Peyer's patch (tissue), 4 donors: ENCODE data around the gene VSX2. TPM values are rescaled to one million over a fixed set of nuclear protein-coding genes. Genes with fewer than 3 reads are reported as not detected.
A peak's percentile ranks its signal among the peaks of the same experiment; 100 is the strongest.
"Not testable (repeated sequence)": the region's sequence is repeated elsewhere in the genome, so short reads cannot be mapped to it uniquely, and the experiment has no call there.

Experiments
- DNase-seq, 3 donors: peaks; one replicate each; pipeline ENCODE4 v3.0.0-alpha.2; 2017 to 2019
- H3K27ac ChIP-seq, 4 donors: fragments of 200-600 bp; sonication (generic); one replicate each; pipeline ENCODE4 v1.5.1; 2016 to 2019
- H3K27me3 ChIP-seq, 2 donors: fragments of 200-600 bp; sonication (generic); one replicate each; pipeline ENCODE4 v1.5.1; 2019
- H3K36me3 ChIP-seq, 3 donors: fragments of 200-600 bp; sonication (generic); one replicate each; pipeline ENCODE4 v1.5.1; 2016 to 2019
- H3K4me1 ChIP-seq, 4 donors: fragments of 200-600 bp; sonication (generic); one replicate each; pipeline ENCODE4 v1.5.1; 2016 to 2019
- H3K4me3 ChIP-seq, 4 donors: fragments of 200-600 bp; sonication (generic); 1 replicate in 3 of 4; 2 replicates in 1 of 4; pipeline ENCODE4 v1.5.1; 2016 to 2019; ENCODE audit warnings: mild to moderate bottlenecking in 1 of 4
- H3K9me3 ChIP-seq, 4 donors: fragments of 200-600 bp; sonication (generic); one replicate each; pipeline ENCODE4 v1.5.1; 2016 to 2019; ENCODE audit warnings: mild to moderate bottlenecking in 1 of 4
- CTCF ChIP-seq, 6 experiments: fragments of 450-650 bp in 4 of 6; fragments of 200-600 bp in 2 of 6; sonication (generic) in 1 of 6; IDR thresholded peaks; one replicate each; pipeline ENCODE4 v1.5.1; 2017 to 2019; ENCODE audit warnings: antibody characterized with exemption in 6 of 6, mild to moderate bottlenecking in 3 of 6, moderate library complexity in 1 of 6
- POLR2A ChIP-seq, 2 donors: fragments of 450-650 bp; IDR thresholded peaks; one replicate each; pipeline ENCODE4 v1.5.1; 2017; ENCODE audit warnings: antibody characterized with exemption in 2 of 2, mild to moderate bottlenecking in 2 of 2, moderate library complexity in 2 of 2
- total RNA-seq, 4 donors: library from RNA; depleted of rRNA; stranded (reverse); fragments of >200 nt; gene quantifications; one replicate each; pipeline ENCODE4 v1.1.0, GENCODE V29; 2016

VSX2 gene
- total RNA-seq, 4 donors from 2014 or later, result not detected

GRCh38 chr14:74263181-74263580 lies 23.9 kb downstream of the VSX2 start:
- H3K27me3 ChIP-seq, result peaks cover 0 to 3% of the 10 kb centered on the region in 2 donors
- H3K36me3 ChIP-seq, result no peaks in the 10 kb centered on the region
- no peak for DNase-seq
- no peak for TF ChIP-seq POLR2A (IDR thresholded peaks at IDR 0.05)
- TF ChIP-seq CTCF (IDR thresholded peaks at IDR 0.05), result no peak
- H3K4me3 ChIP-seq, result no peak overlapping the region
- H3K27ac ChIP-seq, result no peak overlapping the region
- peaks cover 0 to 4% (median 1%) of the 10 kb centered on the region in 4 donors for H3K4me1 ChIP-seq
- no peaks in the 10 kb centered on the region for H3K9me3 ChIP-seq

- no peak for TF ChIP-seq POLR2A (IDR thresholded peaks at IDR 0.05)
- TF ChIP-seq CTCF (IDR thresholded peaks at IDR 0.05), result no peak
- no peaks in the 10 kb centered on the region for H3K27me3 ChIP-seq
- H3K27ac ChIP-seq, result no peak overlapping the region
- H3K36me3 ChIP-seq, result no peaks in the 10 kb centered on the region
- no peak for DNase-seq
- no peaks in the 10 kb centered on the region for H3K9me3 ChIP-seq
- H3K4me3 ChIP-seq, result no peak overlapping the region
- no peaks in the 10 kb centered on the region for H3K4me1 ChIP-seq
These were observed 24.7 kb downstream of the VSX2 start for GRCh38 chr14:74263921-74264320.

GRCh38 chr14:74265301-74265965 lies 26.2 kb downstream of the VSX2 start:
- Histone ChIP-seq H3K27me3 (no peaks in the 10 kb centered on the region), H3K4me3 (no peak overlapping the region), H3K36me3 (no peaks in the 10 kb centered on the region), H3K27ac (no peak overlapping the region), H3K4me1 (no peaks in the 10 kb centered on the region), H3K9me3 (no peaks in the 10 kb centered on the region)
- no peak for TF ChIP-seq CTCF (IDR thresholded peaks at IDR 0.05)
- no peak for TF ChIP-seq POLR2A (IDR thresholded peaks at IDR 0.05)
- DNase-seq, result no peak

GRCh38 chr14:74267588-74267987 lies 28.3 kb downstream of the VSX2 start:
- no peaks in the 10 kb centered on the region for H3K4me1 ChIP-seq
- DNase-seq, result no peak
- no peak overlapping the region for H3K27ac ChIP-seq
- TF ChIP-seq CTCF (IDR thresholded peaks at IDR 0.05) (no peak), POLR2A (IDR thresholded peaks at IDR 0.05) (no peak)
- H3K9me3 ChIP-seq, result no peaks in the 10 kb centered on the region
- H3K36me3 ChIP-seq, result no peaks in the 10 kb centered on the region
- no peaks in the 10 kb centered on the region for H3K27me3 ChIP-seq
- no peak overlapping the region for H3K4me3 ChIP-seq

- H3K4me1 ChIP-seq, H3K27ac ChIP-seq, H3K9me3 ChIP-seq, H3K27me3 ChIP-seq, H3K36me3 ChIP-seq, H3K4me3 ChIP-seq: not testable (repeated sequence)
- DNase-seq, result peak in 1 of 3 donors; percentile 52
These were observed 31.3 kb downstream of the VSX2 start for GRCh38 chr14:74270382-74271177.

- TF ChIP-seq POLR2A (IDR thresholded peaks at IDR 0.05) (no peak), CTCF (IDR thresholded peaks at IDR 0.05) (no peak)
- no peak for DNase-seq
- no peaks in the 10 kb centered on the region for H3K36me3 ChIP-seq
- H3K27ac ChIP-seq, result no peak overlapping the region
- no peak overlapping the region for H3K4me3 ChIP-seq
- no peaks in the 10 kb centered on the region for H3K27me3 ChIP-seq
- no peaks in the 10 kb centered on the region for H3K4me1 ChIP-seq
- H3K9me3 ChIP-seq, result no peaks in the 10 kb centered on the region
These were observed 32.1 kb downstream of the VSX2 start for GRCh38 chr14:74271365-74271764.
